GM21423 (cell line): ENCODE measurements around the gene ACMSD.
A peak's percentile ranks its signal among the peaks of the same experiment; 100 is the strongest.
"Not testable (repeated sequence)": the region's sequence is repeated elsewhere in the genome, so short reads cannot be mapped to it uniquely, and the experiment has no call there.

Experiments used
- ATAC-seq: cut with Tn5 transposase; IDR thresholded peaks from one replicate; pipeline ENCODE4 v1.9.1; 2021; ENCODE audit warnings: mild to moderate bottlenecking, moderate library complexity; ENCODE audit not compliant: unreplicated experiment

The ACMSD gene

DNA sequence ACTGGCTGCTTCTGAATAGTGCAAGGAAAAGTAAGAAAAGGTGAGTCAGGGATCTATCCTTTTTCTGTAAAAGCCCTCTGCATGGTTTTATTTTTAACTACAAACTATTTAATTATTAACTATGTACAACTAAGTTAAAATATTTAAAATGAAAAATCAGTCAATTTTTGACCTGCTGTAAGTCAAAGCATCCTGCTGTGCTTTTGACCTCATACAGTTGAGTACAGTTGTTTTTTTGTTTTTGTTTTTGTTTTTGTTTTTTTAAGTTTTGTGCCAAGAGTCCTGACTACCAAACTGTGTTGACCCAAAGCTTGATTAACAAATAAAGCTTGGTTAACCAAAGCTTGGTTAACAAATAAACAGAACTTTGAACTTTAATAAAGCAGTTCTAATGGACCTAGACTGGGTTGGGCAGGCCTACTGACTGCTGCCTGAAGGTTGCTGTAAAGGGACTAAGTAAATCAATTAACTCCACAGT is at the start of gene ACMSD:
Gene ACMSD, plus strand, starts transcription at position 474 of the 478 bp plus-strand sequence. CDS start 67 bp downstream, outside the sequence.
- no peak for ATAC-seq

DNA sequence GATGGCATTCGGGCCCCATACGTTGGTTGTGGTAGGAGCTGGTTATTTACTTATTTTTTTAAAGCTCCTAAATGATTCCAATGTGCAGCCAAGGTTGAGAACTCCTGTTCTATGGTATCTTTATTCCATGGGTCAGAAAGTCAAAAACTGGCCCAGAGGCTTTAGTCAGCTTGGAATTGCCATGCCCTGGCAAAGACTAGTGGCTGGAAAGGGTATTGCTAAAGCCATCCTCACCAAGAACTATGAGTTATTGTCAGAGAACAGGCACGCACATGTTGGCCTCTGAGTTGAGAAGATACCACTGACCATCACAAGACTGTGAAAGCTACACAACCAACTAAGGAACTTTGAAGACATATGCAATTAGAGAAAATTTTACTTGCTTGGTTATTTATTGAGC is 47.9 kb upstream of the ACMSD start:
- no peak for ATAC-seq

DNA sequence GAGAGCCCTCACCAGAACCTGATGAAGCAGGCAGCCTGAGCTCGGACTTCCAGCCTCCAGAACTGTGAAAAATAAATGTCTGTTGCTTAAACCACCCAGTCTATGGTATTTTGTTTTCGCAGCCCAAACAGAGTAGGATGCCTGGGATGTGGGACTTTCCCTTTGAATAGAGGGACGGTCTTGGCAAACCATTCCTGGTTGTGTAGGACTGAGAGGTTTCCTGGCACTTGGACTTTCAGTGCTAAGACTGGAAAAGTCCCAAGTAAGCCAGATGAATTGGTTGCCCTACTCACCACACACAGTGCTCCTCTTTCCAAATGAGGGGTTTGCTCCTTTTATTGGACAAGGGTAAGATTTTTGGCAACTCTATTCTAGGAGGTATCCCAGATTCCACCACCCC is 46.8 kb upstream of the ACMSD start:
- no peak for ATAC-seq

DNA sequence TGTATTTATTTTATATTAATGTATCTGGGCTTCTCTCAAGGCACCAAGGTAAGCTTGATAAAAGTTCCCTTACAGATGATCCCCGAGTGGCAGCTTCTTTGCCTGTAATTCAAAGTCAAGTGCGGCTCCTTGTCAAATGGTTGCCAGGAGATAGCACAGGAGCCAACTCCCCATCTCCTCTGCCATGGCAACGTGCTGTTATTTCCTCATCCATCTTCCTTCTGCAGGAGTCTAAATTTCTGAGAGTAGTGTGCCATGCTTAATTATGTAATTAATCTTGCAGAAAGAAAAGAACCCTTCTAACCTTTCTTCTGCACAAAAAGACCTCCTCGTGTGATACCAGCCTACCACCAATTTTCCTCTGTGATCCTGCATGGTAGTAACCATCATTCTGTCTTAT is 46.2 kb upstream of the ACMSD start:
- ATAC-seq, result no peak

DNA sequence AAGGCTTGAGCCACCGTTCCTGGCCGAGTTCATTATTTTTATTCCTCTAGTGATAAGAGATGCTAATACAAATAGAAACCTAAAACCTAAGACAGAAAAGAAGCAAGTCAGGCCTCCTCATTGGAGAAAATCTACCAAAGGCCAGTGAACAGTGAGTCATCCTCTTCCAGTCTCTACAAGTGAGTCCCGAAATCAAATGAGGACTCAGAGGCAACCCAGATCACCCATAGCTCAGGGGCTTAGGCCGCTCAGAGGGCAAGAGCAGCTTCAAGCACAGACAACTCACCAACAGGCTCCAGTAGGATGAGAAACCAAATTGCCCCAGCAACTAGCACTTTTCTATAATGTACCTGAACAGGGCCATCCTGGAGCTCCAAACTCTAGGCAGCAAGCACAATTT is 42.7 kb upstream of the ACMSD start:
- no peak for ATAC-seq

DNA sequence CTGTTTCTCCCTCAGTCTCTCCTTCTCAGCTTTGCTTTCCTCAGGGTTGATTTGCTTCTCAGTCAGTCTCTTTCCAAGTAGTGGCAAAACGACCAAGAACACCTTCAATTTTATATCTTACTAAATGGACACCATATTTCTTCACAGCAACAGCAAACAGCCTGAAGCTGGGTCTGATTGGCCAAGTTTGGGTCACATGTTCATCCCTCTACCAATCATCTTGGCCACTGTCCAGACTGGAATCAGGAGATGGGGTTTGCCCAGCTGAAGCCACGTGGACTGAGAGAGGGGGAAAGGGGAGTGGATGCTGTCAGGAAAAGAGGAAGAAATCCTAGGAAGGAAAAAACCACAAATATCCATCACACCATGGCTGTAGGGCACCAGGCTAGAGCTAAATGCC is 42.0 kb upstream of the ACMSD start:
- ATAC-seq, result no peak

DNA sequence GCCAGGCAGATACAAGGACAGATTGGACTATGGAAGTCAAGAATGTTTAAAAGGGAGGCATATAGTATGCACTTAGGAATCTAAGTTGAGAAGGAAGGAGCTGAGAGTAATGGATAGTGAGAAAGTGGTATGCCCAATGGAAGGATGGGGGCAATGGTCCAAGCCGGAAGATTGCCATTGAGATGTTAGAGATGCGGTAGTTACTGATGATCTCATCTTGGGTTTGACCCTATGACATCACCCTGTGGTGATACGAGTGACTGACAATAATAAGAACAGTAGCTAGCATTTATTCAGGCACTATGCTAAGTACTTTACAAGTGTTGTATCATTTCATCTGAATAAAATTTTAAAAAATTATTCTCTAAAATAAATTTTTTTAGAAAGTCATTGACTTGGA is 38.5 kb upstream of the ACMSD start:
- ATAC-seq, result no peak

DNA sequence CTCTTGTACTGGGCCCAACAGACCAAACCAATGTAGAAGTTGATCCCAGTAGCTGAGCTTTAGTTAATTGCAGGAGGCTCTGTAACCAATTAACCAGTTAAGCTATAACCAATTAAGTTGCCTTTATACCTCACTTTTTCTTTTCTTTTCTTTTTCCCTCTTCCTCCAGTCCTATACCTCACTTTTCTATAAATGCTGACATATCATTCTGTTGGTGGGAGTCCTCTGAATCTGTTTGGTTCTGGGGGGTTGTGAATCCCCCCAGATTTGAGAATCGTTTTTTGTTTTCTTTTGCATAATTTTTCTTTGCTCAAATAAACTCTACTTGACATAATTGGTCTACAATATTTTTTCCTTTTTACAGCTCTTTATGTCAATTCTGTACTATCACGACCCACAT is 38.1 kb upstream of the ACMSD start:
- no peak for ATAC-seq

DNA sequence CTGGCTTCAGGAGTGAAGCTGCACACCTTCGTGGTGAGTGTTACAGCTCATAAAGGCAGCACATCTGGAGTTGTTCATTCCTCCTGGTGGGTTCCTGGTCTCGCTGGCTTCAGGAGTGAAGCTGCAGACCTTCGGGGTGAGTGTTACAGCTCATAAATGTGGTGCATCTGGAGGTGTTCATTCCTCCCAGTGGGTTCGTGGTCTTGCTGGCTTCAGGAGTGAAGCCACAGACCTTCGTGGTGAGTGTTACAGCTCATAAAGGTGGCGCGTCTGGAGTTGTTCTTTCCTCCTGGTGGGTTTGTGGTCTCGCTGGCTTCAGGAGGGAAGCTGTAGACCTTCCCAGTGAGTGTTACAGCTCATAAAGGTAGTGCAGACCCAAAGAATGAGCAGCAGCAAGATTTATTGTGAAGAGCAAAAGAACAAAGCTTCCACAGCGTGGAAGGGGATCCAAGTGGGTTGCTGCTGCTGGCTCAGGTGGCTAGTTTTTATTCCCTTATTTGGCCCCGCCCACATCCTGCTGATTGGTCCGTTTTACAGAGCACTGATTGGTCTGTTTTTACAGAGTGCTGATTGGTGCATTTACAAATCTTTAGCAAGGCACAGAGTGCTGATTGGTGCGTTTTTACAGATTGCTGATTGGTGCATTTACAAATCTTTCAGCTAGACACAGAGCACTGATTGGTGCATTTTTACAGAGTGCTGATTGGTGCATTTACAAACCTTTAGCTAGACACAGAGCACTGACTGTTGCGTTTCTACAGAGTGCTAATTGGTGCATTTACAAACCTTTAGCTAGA is 34.6 kb upstream of the ACMSD start:
- ATAC-seq, result not testable (repeated sequence)

DNA sequence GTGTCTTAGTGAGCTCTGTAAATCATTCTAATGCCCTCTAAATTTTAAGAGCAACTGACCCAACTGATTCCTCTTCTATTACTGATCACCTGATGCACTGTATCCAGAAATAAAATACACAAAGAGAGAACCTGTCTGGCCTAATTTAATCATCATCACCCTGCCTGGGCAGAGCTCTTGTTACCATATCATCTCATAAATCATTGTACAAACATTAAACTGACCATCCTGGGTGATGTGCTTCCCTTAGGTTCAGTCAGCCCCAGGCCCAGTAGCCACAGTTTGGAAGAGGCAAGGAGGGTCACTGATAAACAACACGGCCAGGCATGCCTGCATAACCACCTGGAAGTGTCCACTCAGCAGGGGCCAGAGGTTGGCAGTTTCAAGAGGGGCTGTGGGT is 22.7 kb upstream of the ACMSD start:
- ATAC-seq, result no peak

DNA sequence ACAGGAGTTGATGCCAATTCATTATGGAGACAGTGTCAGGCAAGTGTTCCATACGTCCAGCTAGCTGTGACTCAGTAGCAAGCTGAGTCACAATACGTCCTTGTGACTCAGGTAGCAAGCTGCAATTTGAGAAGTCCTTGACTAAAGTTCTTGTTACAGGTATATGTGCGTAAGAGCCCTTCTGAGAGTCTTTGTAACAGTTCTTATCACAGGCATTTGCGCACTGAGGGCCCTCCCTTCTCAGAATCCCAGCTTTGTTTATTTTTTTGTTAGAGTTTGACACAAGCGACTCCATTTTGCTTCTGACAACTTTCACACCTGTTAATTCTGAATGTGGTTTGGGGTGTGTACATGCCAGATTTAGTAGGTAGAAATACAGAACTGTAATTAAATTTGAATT is 20.1 kb upstream of the ACMSD start:
- no peak for ATAC-seq

DNA sequence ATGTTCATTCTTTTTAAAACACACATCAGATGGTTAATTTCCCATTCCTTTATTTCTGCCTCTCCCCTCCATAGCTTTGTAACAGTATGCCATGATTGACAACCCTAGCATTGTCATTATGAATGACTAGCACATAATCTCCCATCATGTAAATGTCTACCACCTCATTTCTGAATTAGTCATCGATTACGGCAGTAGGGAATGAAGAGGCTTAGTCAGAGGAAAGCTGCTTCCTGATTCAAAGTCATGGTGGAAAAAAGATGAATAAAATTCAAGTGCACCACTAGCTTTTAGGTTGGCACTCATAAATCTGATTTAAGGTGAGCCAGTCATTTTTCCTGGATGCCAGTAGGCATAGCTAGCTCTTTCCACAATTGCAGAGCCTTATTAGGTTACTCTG is 19.1 kb upstream of the ACMSD start:
- no peak for ATAC-seq

DNA sequence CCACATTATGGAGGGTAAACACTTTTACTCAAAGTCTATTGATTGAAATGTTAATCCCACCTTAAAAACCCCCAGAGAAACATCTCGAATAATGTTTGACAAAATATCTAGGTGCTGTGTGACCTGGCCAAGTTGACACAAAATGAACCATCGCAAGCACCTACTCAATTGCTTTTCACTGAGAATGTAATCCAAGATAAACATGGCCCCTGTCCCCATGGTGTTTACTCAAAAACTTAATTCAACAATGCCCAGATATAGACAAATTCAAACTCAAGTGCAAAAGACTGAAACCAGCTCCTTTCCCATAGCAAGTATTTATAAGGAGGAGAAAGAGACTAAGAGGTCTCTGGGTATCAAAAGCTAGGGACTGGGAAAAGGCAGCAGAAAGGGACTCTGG is 15.0 kb upstream of the ACMSD start:
- no peak for ATAC-seq

DNA sequence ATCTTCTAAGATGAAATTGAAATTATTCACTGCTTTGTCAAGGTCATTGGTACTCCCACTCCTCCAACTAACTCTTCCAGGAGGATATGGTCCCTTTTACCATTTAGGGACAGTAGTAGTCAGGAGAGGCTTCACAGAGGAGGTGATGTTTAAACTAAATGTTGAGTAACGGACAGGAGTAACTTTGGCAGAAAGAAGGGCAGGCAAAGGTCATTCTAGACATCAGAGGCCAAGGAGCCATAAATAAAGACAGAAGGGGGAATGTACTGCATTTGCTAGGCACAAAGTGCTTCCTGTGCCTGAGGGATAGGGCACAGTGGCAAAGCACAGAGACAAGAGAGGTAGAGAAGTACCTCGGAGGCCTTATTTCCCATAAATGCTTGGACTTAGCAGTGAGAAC is 14.6 kb upstream of the ACMSD start:
- no peak for ATAC-seq

DNA sequence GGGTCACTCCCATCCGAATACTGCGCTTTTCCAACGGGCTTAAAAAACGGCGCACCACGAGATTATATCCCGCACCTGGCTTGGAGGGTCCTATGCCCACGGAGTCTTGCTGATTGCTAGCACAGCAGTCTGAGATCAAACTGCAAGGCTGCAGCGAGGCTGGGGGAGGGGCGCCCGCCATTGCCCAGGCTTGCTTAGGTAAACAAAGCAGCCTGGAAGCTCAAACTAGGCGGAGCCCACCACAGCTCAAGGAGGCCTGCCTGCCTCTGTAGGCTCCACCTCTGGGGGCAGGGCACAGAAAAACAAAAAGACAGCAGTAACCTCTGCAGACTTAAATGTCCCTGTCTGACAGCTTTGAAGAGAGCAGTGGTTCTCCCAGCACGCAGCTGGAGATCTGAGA is 12.7 kb upstream of the ACMSD start:
- ATAC-seq, result not testable (repeated sequence)

DNA sequence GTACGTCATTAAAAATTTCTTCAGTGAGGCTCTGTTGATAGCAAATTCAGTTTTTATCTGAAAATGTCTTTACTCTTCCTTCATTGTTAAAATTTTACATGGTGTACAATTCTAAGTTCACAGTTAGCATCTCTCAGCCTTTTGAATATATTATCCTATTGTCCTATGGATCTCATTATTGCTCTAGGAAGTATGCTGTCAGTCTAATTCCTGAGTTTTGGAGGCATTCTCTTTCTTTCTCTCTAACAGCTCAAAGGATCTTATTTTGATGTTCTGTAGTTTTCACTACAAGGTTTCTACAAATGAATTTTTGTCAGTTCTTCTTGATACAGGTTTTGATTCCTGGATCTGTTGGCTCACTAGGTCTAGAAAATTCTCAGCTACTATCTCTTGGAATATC is 2.9 kb upstream of the ACMSD start:
- no peak for ATAC-seq

DNA sequence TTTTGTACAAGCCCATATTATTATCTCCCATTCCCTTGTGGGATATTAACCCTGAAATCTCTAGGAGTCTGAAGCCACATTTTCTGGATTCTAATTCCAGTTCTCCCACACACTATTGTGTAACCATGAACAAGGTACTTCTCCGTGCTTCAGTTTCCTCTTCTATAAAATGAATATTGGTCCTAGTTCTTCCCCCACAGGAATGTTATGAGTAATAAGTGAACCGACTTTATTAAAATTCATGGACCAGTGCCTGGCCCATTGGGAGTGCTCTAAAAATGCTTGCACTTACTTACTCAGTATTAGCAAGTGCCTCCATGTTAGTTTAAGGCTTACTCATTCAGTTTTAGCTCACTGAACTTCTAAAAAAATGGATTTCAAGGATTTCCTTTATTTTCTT is 1.4 kb upstream of the ACMSD start:
- no peak for ATAC-seq

DNA sequence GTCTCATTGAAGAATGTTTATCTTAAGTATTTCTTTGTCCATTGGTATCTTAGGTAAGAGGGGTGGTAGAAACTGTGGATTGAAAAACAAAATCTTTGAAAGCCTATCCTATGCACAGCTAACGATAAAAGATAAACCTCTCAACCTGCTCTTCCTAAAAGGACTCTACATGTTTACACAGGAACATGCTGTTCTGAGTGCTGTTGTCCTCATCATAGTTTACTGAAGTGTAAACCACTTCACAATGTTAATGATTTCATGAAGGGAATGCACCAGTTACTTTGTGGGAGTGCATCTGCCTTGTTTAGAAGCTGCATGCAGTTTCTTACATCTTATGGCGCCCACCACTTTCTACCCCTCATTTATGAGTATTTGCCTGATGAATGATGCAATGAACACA is 1.2 kb downstream of the ACMSD start:
- ATAC-seq, result peak; percentile 64

DNA sequence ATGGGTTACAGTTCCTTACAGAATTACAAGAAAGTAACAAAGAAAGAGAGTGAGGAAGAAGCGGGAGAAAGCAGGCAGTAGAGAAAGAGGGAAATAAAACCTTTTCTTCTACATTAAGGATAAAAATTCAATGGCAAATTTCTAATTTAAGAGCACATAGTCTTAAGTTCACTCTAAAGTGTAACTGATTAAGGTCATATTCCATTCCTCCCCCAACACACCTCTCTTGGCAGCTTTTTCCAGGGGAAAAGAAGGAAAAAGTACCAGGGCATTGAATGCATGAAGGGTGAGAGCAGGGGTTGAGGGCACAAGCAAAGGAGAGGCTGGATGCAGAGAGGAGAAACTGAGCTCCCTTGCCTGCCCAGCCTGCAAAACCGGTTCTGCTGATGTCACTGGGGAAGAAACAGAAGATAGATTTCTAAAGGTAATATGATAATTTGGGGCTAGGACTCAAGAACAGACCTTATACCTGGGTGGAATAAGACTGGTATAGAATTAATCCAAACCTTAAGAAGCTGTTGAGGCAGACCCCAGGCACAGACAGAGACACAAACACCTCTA is 4.6 kb downstream of the ACMSD start:
- ATAC-seq, result no peak

DNA sequence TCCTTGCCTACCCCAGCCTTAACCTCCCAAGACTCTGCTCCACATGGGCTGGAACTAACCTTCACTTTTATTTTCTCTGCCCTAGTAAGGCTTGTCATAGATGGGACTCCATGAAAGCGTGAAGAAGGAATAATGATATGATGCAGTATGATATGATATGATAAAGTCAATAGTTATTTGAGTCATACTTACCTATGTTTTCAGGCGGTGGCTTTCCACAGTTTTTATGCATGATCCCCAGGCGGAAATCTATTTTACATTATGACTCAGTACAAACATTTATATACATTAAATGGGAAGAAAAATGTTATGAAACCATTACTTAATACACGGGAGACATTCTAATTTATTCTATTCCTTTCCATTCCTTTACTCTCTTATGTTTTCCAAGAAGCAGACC is 5.6 kb downstream of the ACMSD start:
- ATAC-seq, result no peak

DNA sequence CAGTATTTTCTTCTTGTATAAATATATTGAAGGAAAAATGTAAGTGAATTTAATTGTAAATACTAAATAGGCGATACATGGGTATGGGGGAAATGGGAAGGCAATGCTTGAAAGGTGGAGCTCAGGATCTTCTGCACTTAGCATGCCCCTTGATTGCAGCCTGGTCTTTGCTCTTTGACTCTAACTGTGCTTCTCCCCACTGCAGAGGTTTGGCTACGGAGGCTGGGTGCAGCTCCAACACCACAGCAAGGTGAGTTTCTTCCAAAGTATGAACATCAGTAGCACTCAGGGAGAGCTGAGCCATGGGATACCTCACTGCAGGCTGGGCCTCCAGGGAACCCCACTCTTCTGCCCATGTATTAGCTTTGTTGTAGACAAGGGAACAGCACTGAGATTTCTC is 6.6 kb downstream of the ACMSD start:
- no peak for ATAC-seq

DNA sequence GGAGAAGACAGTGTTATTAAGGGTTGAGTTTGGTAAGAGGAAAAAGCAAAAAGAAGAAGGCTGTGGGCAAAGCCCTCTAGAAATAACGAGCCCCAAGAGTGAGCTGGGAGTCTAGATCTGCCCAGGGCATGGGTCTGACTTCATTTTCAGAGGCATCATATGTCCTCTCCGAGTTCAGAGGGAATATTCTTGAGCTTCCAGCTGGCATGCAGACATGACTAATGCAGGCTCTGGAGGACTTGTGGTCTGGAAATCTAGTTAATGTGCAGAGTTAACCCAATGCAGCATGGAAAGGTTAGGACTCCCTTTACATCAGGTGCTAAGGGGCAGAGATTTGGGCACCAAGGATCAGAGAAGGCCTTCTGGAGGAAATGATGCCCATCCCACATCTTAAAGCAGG is 7.3 kb downstream of the ACMSD start:
- no peak for ATAC-seq

DNA sequence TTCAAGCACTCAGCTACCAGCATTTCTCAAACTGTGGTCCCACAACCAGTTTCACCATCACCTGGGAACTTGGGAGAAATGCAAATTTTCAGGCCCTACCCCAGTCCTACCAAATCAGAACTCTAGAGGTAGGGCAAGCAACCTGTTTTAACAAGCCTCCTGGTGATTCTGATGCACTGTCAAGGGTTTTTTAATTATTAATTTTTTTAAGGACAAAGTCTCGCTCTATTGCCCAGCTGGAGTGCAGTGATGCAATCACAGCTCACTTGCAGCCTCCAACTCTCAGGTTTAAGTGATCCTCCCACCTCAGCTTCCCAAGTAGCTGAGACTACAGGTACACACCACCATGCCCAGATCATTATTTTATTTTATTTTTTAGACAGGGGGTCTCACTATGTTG is 7.8 kb downstream of the ACMSD start:
- ATAC-seq, result no peak
